ENCODE data around the gene IL19.

GRCh38 chr1:206760590-206760989 is 10.0 kb upstream of the IL19 start:
- TF ChIP-seq EP300 (IDR thresholded peaks at IDR 0.05) (no peak), POLR2A (IDR thresholded peaks at IDR 0.05) (no peak), POLR2AphosphoS5 (IDR thresholded peaks at IDR 0.05) (no peak)
- TF ChIP-seq, protein P1, sequence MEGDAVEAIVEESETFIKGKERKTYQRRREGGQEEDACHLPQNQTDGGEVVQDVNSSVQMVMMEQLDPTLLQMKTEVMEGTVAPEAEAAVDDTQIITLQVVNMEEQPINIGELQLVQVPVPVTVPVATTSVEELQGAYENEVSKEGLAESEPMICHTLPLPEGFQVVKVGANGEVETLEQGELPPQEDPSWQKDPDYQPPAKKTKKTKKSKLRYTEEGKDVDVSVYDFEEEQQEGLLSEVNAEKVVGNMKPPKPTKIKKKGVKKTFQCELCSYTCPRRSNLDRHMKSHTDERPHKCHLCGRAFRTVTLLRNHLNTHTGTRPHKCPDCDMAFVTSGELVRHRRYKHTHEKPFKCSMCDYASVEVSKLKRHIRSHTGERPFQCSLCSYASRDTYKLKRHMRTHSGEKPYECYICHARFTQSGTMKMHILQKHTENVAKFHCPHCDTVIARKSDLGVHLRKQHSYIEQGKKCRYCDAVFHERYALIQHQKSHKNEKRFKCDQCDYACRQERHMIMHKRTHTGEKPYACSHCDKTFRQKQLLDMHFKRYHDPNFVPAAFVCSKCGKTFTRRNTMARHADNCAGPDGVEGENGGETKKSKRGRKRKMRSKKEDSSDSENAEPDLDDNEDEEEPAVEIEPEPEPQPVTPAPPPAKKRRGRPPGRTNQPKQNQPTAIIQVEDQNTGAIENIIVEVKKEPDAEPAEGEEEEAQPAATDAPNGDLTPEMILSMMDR (IDR thresholded peaks at IDR 0.05) = no peak

Data from stomach (tissue), 4 donors.